Activated naive CD8-positive, alpha-beta T cell treated with anti-CD3 and anti-CD28 coated beads, Interleukin-2, amount 10 ng/mL, durations not matched to agents 7 days and 5 days (primary cell): ENCODE data around the gene CFB. TPM values are rescaled to one million over a fixed set of nuclear protein-coding genes. Genes with fewer than 3 reads are reported as not detected.

Source experiments
- ATAC-seq: fragments of 150-1000 bp; cut with Tn5 transposase; one replicate; pipeline ENCODE4 v1.10.0; 2021; ENCODE audit warnings: low read depth, moderate library complexity
- POLR2A ChIA-PET: fragments of 350-600 bp; sonication (Branson Sonifier 250); formaldehyde crosslinking; loops from one replicate; lab custom pipeline; 2021; ENCODE audit warnings: antibody characterized with exemption; lab: Charles Lee
- DNase-seq: peaks from one replicate; pipeline ENCODE4 v3.0.0; 2021
- H3K27ac Mint-ChIP-seq: one replicate; pipeline ENCODE4 v1.8.0; 2022; ENCODE audit warnings: mild to moderate bottlenecking, mixed read lengths
- H3K27me3 Mint-ChIP-seq: one replicate; pipeline ENCODE4 v1.8.0; 2022; ENCODE audit warnings: mild to moderate bottlenecking, moderate library complexity, mixed read lengths
- H3K36me3 Mint-ChIP-seq: one replicate; pipeline ENCODE4 v1.8.0; 2021; ENCODE audit warnings: mild to moderate bottlenecking, mixed read lengths
- H3K4me1 Mint-ChIP-seq: one replicate; pipeline ENCODE4 v1.8.0; 2021; ENCODE audit warnings: mixed read lengths
- H3K4me3 Mint-ChIP-seq: one replicate; pipeline ENCODE4 v1.8.0; 2022; ENCODE audit warnings: mild to moderate bottlenecking, moderate library complexity, mixed read lengths
- H3K9me3 Mint-ChIP-seq: one replicate; pipeline ENCODE4 v1.8.0; 2021; ENCODE audit warnings: mixed read lengths
- total RNA-seq, 2 experiments: library from RNA; stranded (reverse); gene quantifications; one replicate each; pipeline ENCODE4 v1.2.3, GENCODE V29; 2021

The CFB gene
- total RNA-seq = 1 to 10 TPM; 1.2 to 2.1 TPM

DNA sequence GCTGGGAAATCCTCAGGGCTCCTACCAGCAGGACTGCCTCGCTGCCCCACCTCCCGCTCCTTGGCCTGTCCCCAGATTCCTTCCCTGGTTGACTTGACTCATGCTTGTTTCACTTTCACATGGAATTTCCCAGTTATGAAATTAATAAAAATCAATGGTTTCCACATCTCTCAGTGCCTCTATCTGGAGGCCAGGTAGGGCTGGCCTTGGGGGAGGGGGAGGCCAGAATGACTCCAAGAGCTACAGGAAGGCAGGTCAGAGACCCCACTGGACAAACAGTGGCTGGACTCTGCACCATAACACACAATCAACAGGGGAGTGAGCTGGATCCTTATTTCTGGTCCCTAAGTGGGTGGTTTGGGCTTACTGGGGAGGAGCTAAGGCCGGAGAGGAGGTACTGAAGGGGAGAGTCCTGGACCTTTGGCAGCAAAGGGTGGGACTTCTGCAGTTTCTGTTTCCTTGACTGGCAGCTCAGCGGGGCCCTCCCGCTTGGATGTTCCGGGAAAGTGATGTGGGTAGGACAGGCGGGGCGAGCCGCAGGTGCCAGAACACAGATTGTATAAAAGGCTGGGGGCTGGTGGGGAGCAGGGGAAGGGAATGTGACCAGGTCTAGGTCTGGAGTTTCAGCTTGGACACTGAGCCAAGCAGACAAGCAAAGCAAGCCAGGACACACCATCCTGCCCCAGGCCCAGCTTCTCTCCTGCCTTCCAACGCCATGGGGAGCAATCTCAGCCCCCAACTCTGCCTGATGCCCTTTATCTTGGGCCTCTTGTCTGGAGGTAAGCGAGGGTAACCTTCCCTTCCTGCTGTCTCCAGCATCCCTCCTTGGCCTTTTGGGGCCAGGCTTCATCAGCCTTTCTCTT lies at the start of gene CFB:
CFB (plus strand) TSS at position 589 of the 863 bp plus-strand sequence; CDS start at position 716, 127 bp downstream.
- Mint-ChIP-seq H3K4me3 (peak within 1 kb of the TSS; percentile 25), H3K27me3 (peaks cover 5% of the 10 kb centered on the region), H3K4me1 (peaks cover 9% of the 10 kb centered on the region), H3K27ac (peak within 1 kb of the TSS; percentile 55), H3K36me3 (peaks cover 3% of the 10 kb centered on the region), H3K9me3 (no peaks in the 10 kb centered on the region)
- ATAC-seq = peak; percentile 35
- no peak for DNase-seq
- POLR2A ChIA-PET = interaction anchor here (1.2 kb wide), 1 partner anchor 26 kb away, joined by 4 read pairs; the partner anchor contains the start of gene DXO

DNA sequence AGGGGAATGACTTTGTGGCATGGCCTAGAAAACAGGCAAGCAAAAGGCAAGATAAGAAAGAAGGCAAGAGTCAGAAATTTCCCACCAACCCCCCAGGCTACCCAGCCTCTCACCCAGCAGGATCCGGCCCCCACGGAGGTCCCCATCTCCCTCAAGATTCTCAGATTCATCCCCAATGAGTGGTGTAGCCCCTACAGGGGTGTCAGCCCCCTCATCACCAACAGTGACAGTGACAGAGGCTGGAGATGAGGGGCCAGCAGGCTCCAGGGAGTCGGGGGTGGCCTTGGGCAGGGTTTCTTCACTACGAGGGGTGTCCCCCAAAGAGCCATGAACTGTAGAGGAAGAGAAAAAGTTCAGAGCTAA lies 49.4 kb upstream of the CFB start:
- Mint-ChIP-seq H3K36me3 (peaks cover 14% of the 10 kb centered on the region), H3K27ac (peak overlapping the region; percentile 89), H3K4me1 (peaks cover 32% of the 10 kb centered on the region), H3K9me3 (no peaks in the 10 kb centered on the region), H3K4me3 (peak overlapping the region; percentile 91), H3K27me3 (no peaks in the 10 kb centered on the region)
- DNase-seq (no peak), ATAC-seq (no peak)
- POLR2A ChIA-PET = interaction anchor here (1.1 to 1.9 kb wide), 3 partner anchors 61 to 1076 kb away, joined by 4 to 6 read pairs (median 5); partner anchors contain the start of gene DDX39B

DNA sequence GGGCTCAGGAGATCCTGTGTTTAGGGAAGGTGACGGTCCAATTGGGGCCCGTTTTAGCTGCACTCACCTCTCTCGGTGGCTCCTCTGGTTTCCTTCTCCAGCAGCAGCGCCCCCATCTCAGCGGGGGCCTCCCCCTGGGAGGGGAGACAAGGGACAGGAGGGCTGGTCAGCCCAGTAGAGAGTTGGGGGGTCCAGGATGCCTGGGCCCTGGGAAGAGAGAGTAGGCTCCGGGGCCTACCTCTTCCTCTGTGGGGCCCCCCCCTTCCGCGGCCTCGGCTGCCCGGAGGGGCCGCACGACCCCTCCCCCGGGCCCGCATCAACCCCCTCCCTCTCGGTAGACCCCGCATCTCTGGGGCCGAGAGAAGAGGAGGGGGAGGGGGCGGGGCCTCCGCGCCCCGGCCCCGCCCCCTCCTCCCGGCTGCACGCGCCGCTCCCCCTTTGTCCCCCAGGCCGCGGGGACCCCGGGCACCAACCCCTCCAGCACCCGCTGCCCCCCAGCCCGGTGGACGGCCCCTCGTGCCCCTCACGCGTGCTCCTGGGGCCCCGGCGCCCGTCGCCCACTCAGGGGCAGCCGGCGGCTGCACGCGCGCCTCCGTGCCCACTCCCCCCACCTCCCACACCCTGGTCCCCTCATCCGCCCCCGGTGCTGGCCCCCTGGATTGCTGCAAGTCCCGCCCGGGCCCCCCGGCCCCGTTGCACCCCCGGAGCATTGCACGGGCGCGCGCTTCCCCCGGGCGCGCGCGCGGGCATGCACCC lies 48.9 kb upstream of the CFB start:
- H3K9me3 Mint-ChIP-seq = no peaks in the 10 kb centered on the region
- H3K36me3 Mint-ChIP-seq = peaks cover 14% of the 10 kb centered on the region
- H3K4me3 Mint-ChIP-seq = peak overlapping the region; percentile 91
- H3K27me3 Mint-ChIP-seq = no peaks in the 10 kb centered on the region
- peak; percentile 3 for ATAC-seq
- peak; percentile 45 for DNase-seq
- POLR2A ChIA-PET = interaction anchor here (0.6 to 1.9 kb wide), 18 partner anchors 8 to 1075 kb away, joined by 3 to 13 read pairs (median 4); partner anchors contain the start of genes ABHD16A, ATF6B, BAG6 and DDX39B
- peaks cover 32% of the 10 kb centered on the region for H3K4me1 Mint-ChIP-seq
- peak overlapping the region; percentile 89 for H3K27ac Mint-ChIP-seq

DNA sequence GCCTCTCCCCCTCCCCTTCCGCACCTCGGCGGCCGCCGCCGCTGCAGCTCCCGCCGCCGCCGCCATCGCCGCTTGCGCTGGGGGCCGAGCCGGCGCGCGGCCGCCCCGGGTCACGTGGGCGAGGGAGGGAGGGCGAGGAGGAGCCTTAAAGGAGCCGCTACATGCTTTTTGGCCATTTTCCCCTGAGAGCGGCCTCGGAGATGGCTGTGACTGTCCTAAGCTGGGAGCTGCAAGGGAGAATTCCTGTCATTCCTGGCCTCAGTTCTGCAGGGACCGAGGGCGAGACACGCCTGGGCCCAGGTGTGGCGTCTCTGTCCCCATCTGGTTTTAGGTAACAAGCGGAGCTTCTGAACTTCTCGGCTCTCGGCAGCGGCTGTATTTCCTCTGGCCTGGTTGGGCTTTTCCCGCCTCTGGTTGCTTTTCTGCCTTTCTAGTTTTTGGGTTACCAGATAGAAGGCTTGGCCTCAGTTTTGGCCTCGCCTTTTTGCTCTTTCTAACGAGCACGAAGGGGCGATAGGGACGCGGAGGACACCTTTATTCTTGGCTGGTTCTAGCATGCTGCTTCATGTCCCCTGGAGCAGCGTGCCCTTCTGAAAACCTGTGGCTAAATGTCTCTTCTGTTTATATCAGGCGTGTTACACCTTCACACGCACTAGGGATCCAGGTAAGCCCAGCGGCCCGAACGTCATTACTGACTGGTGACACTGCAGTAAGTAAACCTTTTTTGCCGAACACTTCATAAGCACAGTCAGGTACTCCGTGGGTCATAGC lies 48.1 kb upstream of the CFB start, which contains the start of gene EHMT2:
EHMT2 (minus strand) TSS at position 87 of the 771 bp plus-strand sequence; CDS start at position 66, 21 bp downstream.
- Mint-ChIP-seq H3K9me3 (no peaks in the 10 kb centered on the region), H3K4me3 (peak within 1 kb of the TSS; percentile 98), H3K4me1 (peaks cover 36% of the 10 kb centered on the region), H3K36me3 (peaks cover 11% of the 10 kb centered on the region), H3K27me3 (no peaks in the 10 kb centered on the region), H3K27ac (peak within 1 kb of the TSS; percentile 94)
- POLR2A ChIA-PET = interaction anchor here (0.6 to 1.9 kb wide), 23 partner anchors 8 to 1075 kb away, joined by 3 to 13 read pairs (median 4); partner anchors contain the start of genes ABHD16A, ATF6B, BAG6 and DDX39B
- peak; percentile 62 for ATAC-seq
- DNase-seq = peak; percentile 93

DNA sequence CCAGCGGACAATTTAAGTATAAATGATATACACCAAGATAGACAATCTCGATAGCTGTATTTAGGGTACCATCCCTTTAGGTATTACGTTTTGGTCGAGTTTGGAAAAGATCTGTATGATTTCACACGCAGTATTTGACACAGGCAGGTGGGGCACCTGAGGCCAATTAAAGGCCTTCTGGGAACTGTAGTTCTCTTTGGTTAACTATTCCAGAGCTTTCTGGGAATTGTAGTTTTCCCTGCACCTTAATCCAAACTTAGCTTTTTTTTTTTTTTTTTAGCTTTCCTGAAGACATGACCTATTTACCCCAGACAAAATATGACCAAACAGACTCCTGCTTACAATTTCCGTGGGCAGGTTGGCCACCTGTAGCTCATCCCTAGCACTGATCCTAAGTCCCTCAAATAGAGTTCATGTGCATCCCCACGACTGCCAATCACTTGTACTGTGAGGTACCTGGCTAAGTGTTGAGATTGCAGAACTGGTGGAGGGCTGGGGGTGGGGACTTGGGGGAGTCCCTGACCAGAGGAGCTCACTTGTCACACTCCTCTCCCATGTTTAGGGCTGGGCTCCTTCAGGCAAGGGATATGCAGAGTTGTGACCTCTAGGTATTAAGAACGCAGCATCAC lies 47.4 kb upstream of the CFB start:
- Mint-ChIP-seq H3K27ac (peak overlapping the region; percentile 94), H3K27me3 (no peaks in the 10 kb centered on the region), H3K36me3 (peaks cover 9% of the 10 kb centered on the region), H3K9me3 (no peaks in the 10 kb centered on the region), H3K4me1 (peaks cover 34% of the 10 kb centered on the region), H3K4me3 (peak overlapping the region; percentile 98)
- DNase-seq (no peak), ATAC-seq (peak; percentile 11)
- POLR2A ChIA-PET = interaction anchor here (0.6 to 1.9 kb wide), 13 partner anchors 9 to 947 kb away, joined by 3 to 13 read pairs (median 4); partner anchors contain the start of genes ABHD16A, BAG6, DXO and NELFE

DNA sequence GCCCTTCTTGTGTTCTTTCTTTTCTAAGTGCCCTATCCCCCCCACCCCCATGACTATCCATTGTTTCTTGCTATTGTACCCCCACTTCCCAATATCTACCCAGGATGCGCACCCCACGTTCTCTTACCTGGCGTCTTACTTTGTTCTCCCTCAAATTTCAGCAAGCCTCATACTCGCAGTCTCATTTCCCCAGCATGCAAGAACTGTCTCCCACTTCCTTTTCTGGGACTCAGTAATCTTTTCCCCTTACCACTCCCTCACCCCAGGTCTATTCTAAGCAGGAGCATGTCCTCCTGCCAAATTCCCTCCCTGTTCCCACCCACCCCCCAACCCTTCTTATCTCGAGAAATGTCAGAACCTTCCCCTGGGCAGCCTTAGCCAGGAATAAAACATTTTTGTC lies 46.7 kb upstream of the CFB start:
- DNase-seq (no peak), ATAC-seq (no peak)
- Mint-ChIP-seq H3K4me3 (peak overlapping the region; percentile 71), H3K36me3 (peaks cover 8% of the 10 kb centered on the region), H3K9me3 (no peaks in the 10 kb centered on the region), H3K27me3 (no peaks in the 10 kb centered on the region), H3K27ac (peak overlapping the region; percentile 17), H3K4me1 (peaks cover 32% of the 10 kb centered on the region)
- POLR2A ChIA-PET = no interaction called here

DNA sequence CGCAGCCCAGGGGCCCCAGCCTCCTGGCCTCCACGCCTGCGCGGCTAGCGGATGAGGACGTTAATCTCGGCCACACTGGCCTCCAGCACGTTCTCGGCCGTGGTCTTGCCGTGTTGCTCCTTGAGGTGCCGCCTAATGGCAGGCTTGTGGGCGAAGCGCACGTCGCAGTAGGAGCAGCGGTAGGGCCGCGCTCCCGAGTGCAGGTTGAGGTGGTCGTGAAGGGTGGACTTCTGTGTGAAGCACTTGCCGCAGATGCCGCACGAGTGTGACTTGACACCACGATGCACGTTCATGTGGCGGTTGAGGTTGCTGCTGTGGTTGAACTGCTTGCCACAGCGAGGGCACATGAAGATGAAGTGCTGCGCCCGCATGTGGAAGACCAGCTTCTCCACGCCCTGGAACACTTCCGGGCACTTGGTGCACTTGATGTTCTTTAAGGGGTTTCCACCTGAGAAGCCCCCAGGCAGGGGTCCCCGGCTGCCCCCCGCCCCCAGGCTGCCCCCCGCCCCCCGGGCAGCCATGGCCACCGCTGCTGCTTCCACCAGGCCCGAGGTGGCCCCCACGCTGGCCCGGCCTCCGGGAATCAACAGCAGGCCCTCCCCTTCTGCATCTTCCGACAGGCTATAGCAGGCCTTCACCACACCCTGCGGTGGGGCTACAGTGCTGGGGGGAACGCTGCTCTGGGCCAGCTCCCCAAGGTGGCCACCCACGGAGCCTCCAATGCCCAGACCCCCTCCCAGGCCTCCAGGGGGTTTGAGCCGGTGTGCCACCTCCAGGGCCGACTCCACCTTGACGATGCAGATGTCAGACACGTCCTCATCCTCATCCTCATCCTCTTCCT lies 45.8 kb upstream of the CFB start:
- peak overlapping the region; percentile 71 for H3K4me3 Mint-ChIP-seq
- no peak overlapping the region for H3K27ac Mint-ChIP-seq
- H3K9me3 Mint-ChIP-seq = no peaks in the 10 kb centered on the region
- H3K4me1 Mint-ChIP-seq = peaks cover 32% of the 10 kb centered on the region
- DNase-seq (no peak), ATAC-seq (no peak)
- peaks cover 3% of the 10 kb centered on the region for H3K27me3 Mint-ChIP-seq
- POLR2A ChIA-PET = no interaction called here
- H3K36me3 Mint-ChIP-seq = peaks cover 7% of the 10 kb centered on the region

DNA sequence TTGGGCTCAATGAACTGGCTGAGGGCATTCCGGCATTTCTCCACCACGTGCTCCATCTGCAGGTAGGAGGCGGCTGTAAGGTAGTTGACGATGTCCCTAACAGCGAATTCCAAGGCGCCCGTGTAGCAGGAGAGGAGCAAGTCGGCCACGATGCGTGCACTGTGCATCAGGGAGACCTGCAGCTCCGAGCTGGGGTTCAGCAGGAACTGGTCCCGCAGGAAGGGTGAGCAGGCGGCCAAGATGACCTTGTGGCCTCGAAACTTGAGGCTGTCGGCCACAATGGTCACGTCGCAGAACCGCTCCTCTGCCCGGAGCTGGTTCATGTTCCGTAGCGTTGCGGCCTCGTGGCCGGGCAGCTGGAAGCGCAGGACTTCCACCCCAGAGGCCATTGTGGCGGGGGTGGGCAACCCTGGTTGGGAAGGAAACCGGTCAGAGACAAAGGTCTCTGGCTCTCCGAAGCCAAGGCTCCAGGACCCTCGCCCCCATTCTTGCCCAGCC lies 44.9 kb upstream of the CFB start:
- Mint-ChIP-seq H3K36me3 (peaks cover 3% of the 10 kb centered on the region), H3K27ac (no peak overlapping the region), H3K9me3 (no peaks in the 10 kb centered on the region), H3K4me1 (peaks cover 28% of the 10 kb centered on the region), H3K4me3 (peak overlapping the region; percentile 56), H3K27me3 (peaks cover 3% of the 10 kb centered on the region)
- no peak for DNase-seq
- ATAC-seq = no peak
- POLR2A ChIA-PET = interaction anchor here (0.9 kb wide), 1 partner anchor 71 kb away, joined by 4 read pairs; the partner anchor contains the start of gene DXO

DNA sequence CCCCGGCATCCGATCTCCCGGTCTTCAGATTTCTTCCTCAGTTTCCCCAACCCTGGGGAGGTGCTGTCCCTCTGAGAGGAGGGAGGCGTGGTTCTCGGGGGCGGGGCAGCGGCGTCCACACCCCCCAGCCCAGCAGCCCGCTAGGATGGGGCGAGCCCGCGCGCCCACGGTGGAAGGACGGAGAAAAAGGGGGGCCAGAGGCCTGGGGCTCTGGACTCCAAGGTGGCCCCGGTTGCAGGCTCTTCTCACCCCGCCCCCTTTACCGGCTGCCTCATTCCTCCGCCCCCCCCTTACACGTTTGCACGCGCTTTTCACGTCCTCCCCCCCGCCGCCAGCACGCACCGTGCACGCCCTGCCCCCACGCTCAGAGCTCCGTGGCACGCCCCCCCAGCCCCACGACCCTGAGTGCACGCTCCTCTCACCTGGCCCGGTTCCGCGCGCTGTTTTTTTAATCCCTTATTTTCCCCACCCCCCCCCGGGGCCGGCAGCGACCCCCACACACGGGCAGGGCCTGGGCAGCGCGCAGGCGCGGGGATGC lies 44.4 kb upstream of the CFB start:
- peak; percentile 66 for DNase-seq
- ATAC-seq = no peak
- H3K27me3 Mint-ChIP-seq = peaks cover 6% of the 10 kb centered on the region
- H3K9me3 Mint-ChIP-seq = no peaks in the 10 kb centered on the region
- H3K4me1 Mint-ChIP-seq = peaks cover 23% of the 10 kb centered on the region
- no peak overlapping the region for H3K27ac Mint-ChIP-seq
- peak overlapping the region; percentile 56 for H3K4me3 Mint-ChIP-seq
- peaks cover 3% of the 10 kb centered on the region for H3K36me3 Mint-ChIP-seq
- POLR2A ChIA-PET = interaction anchor here (0.9 to 1.4 kb wide), 2 partner anchors 70 to 241 kb away, joined by 3 to 4 read pairs; partner anchors contain the start of genes C6orf47 and DXO

DNA sequence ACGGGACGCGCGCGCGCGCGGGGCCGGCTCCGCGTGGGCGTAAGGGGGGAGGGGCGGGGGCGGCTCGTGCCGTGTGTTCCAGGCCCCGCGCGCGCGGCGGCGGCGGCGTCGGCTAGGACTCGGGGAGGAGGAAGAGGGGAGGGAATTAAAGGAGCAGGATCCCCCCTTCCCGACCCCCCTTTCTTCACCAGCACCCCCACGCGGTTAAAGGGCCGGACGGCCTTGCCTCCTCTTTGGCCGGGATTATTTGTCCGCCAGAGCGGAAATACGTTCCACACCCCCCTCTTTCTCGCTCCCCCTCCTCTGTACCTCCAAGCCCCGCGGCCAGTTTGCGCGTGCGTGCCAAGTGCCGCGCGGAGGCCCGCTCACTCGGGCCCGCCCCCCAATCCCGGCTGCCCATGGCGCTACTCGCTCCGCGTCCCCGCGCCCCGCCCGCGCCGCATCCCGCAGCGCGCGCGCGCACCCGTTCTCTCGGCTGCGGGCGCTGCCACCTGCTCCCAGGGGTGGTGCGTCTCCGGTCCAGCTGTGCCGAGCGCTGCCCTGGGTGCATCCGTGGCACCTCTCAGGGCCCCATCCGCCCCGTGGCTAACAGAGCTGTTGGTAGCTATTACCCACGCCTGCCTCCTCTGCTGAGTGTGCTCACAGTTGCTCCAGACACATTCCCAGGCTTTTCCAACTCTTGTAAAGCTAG lies 43.8 kb upstream of the CFB start, which contains the start of gene ZBTB12:
ZBTB12 (minus strand) TSS at position 134 of the 691 bp plus-strand sequence. CDS start 781 bp downstream, outside the sequence.
- DNase-seq = peak; percentile 88
- POLR2A ChIA-PET = interaction anchor here (0.7 to 1.4 kb wide), 6 partner anchors 38 to 241 kb away, joined by 3 to 7 read pairs (median 4); partner anchors contain the start of genes C6orf47, DXO and NEU1
- Mint-ChIP-seq H3K4me3 (peak within 1 kb of the TSS; percentile 84), H3K36me3 (peaks cover 2% of the 10 kb centered on the region), H3K9me3 (no peaks in the 10 kb centered on the region), H3K4me1 (peaks cover 20% of the 10 kb centered on the region), H3K27ac (peak within 1 kb of the TSS; percentile 85), H3K27me3 (peaks cover 10% of the 10 kb centered on the region)
- ATAC-seq = peak; percentile 64
